ENCODE data around the gene TBP.
A peak's percentile ranks its signal among the peaks of the same experiment; 100 is the strongest.
"Not testable (repeated sequence)": the region's sequence is repeated elsewhere in the genome, so short reads cannot be mapped to it uniquely, and the experiment has no call there.

The TBP gene
- long read RNA-seq, donor 1, partial matches to known transcripts: 18 of 22 reads
- long read RNA-seq, donor 1, other reads (novel, unspliced or antisense): 0 of 22 reads
- long read RNA-seq, donor 2, partial matches to known transcripts: 0 of 2 reads
- long read RNA-seq, donor 2, other reads (novel, unspliced or antisense): 0 of 2 reads
- long read RNA-seq, donor 3, partial matches to known transcripts: 0 of 2 reads
- long read RNA-seq, donor 3, other reads (novel, unspliced or antisense): 0 of 2 reads
- long read RNA-seq, donor 4, partial matches to known transcripts: 12 of 14 reads
- long read RNA-seq, donor 4, other reads (novel, unspliced or antisense): 0 of 14 reads
- long read RNA-seq, donor 5, transcript TBP-201 (8 exons, 1,861 nt): major isoform, 5 of 16 reads
- long read RNA-seq, donor 5, partial matches to known transcripts: 8 of 16 reads
- long read RNA-seq, donor 5, other reads (novel, unspliced or antisense): 0 of 16 reads
- long read RNA-seq, donor 6, partial matches to known transcripts: 10 of 12 reads
- long read RNA-seq, donor 6, other reads (novel, unspliced or antisense): 0 of 12 reads
- long read RNA-seq, donor 7, partial matches to known transcripts: 40 of 43 reads
- long read RNA-seq, donor 7, other reads (novel, unspliced or antisense): 0 of 43 reads
- long read RNA-seq, donor 8, partial matches to known transcripts: 18 of 19 reads
- long read RNA-seq, donor 8, other reads (novel, unspliced or antisense): 0 of 19 reads

DNA sequence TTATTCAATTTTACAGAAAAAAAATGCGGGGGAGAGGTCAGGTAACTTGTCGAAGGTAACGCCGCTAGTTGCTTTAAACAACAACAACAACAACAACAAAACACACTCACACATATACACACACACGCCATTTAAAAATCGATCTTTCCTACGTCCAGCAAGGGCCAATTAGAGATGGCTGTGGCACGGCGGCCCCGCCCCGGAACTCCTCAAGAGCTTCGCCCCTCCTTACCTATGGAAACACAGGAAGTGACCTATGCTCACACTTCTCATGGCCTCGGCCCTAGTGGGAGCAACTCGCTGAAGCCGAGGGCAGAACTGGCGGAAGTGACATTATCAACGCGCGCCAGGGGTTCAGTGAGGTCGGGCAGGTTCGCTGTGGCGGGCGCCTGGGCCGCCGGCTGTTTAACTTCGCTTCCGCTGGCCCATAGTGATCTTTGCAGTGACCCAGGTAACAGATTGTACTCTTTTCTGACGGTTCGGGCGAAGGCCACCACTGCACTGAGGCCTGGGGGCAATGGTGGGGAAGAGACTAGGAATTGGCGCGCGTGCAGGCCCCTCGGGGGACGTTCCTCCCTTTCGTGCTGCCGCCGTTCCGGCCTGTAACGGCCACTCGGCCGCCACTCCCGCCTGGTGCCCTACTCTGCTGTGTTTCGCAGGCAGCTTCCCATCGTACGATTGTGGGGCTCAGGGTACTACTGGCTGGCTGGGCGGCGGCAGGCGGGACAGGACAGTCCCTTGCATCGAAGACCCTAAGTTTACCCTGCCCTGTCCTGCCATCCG lies at the start of gene TBP:
TSS of gene TBP (plus strand) at position 357 of the 783 bp plus-strand sequence. CDS start 2,661 bp downstream, outside the sequence.
- DNase-seq: peak; percentile 91

DNA sequence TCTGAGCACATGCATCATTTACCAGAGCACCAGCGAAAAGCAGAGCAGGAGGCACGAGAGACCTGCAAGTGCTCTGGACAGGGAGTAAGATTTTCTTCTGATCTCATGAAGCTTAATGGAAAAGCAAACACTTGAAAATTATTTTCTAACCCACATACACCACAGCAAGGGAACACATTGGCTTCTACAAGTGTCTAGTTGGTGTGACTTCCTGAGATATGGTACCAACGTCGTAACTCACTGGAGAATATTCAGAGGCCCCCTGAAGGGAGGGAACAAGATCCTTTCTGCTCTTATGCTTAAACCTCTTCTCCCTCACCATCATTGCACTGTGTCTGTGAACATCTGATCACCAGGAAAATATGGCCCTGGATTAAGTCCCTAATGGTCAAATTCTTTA lies 49.7 kb upstream of the TBP start:
- no peak for DNase-seq

DNA sequence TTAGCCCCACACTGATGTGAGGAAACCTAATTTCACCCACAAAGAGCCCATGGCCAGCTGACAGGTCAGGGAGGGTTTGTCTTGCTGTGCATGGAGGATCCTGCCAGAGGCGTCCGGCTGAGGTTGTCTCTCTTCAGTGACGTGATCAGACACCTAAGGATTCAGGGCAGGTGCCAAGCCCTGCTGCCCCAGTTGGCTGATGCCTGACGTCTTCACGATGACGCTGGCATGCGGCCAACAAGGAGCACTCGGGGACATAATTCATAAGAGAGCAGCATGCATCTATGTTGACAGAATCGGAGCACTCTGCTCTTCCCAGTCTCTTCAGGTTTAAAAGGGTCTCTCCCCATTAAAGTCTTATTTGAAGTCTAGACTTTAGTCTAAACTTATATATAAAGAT lies 48.9 kb upstream of the TBP start:
- no peak for DNase-seq

DNA sequence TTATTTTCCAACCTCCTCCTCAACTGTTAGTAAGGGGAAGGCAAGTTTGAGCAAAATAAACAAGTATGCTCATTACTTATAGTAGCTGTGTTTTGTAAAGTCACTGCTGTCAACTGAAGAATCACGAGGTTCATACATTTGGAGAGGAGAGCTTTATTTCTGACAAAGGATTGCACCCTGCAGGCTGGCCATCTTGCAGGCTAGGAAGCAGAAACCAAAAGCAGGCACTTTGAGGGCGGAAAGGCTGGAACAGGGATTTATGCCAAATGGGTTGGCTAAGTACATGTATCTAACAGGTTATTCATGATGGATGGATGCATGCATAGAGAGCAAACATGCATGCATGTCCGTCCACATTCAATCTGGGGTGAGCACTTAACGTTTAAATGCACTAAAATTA lies 47.7 kb upstream of the TBP start:
- no peak for DNase-seq

DNA sequence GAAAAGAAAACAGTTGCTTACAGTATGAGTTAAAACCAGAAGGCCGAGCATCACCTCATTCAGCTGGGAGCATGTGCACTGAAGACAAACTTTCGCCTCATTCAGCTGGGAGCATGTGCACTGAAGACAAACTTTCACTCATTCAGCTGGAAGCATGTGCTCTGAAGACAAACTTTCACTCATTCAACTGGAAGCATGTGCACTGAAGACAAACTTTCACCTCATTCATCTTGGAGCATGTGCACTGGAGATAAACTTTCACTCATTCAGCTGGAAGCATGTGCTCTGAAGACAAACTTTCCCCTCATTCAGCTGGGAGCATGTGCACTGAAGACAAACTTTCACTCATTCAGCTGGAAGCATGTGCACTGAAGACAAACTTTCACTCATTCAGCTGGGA lies 46.4 kb upstream of the TBP start:
- DNase-seq: not testable (repeated sequence)

DNA sequence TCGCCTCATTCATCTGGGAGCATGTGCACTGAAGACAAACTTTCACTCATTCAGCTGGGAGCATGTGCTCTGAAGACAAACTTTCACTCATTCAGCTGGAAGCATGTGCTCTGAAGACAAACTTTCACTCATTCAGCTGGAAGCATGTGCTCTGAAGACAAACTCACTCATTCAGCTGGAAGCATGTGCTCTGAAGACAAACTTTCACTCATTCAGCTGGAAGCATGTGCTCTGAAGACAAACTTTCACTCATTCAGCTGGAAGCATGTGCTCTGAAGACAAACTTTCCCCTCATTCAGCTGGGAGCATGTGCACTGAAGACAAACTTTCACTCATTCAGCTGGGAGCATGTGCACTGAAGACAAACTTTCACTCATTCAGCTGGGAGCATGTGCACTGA lies 45.9 kb upstream of the TBP start:
- DNase-seq: not testable (repeated sequence)

DNA sequence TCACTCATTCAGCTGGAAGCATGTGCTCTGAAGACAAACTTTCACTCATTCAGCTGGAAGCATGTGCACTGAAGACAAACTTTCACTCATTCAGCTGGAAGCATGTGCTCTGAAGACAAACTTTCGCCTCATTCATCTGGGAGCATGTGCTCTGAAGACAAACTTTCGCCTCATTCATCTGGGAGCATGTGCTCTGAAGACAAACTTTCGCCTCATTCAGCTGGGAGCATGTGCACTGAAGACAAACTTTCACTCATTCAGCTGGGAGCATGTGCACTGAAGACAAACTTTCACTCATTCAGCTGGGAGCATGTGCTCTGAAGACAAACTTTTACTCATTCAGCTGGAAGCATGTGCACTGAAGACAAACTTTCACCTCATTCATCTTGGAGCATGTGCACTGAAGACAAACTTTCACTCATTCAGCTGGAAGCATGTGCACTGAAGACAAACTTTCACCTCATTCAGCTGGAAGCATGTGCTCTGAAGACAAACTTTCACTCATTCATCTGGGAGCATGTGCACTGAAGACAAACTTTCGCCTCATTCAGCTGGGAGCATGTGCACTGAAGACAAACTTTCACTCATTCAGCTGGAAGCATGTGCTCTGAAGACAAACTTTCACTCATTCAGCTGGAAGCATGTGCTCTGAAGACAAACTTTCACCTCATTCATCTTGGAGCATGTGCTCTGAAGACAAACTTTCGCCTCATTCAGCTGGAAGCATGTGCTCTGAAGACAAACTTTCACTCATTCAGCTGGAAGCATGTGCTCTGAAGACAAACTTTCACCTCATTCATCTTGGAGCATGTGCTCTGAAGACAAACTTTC lies 45.1 kb upstream of the TBP start:
- DNase-seq: not testable (repeated sequence)

DNA sequence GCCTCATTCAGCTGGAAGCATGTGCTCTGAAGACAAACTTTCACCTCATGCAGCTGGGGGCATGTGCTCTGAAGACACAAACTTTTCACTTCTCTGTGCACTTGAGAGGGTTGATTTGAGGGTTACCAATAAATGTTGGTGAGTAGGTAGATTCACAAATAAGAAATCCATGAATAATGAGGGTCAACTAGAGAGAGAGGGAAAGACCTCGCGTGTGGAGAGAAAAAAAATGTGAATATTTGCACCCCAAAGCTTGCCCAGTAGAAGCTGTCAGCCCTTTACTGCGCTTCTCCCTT lies 44.5 kb upstream of the TBP start:
- no peak for DNase-seq

DNA sequence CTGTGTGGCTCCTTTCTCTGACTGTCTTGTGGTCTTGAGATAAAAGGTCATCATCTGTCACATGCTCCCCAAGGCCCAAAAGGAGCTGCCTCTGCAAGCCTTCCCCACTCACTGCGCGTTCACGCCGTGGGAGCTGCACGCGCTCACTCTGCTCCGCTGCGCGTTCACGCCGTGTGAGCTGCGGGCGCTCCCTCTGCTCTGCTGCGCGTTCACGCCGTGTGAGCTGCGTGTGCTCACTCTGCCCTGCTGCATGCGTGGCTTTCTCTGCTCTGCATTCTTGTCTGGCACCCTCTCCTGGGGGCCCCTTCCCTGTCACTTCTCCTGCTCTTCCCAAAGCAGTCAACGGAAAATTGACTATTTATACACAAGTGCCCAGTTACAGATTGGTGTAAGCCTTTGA lies 43.5 kb upstream of the TBP start:
- no peak for DNase-seq

DNA sequence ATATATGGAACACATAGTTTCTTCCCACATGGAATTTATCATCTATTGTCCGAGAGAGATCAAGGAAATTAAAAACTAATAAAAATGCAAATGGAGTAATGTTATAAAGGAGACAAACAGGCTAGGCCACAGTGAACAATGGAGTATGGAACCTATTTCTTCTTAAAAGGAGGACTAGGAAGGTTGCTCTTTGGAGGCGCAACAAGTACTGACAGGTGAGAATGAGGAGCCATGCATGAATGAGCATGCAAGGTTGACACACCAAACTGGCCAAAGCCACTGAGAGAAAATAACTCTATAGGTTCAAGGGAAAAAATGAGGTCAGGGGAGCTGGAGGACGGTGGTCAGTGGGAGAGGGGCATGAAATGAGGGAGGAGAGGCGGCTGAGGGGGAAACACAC lies 41.9 kb upstream of the TBP start:
- no peak for DNase-seq

DNA sequence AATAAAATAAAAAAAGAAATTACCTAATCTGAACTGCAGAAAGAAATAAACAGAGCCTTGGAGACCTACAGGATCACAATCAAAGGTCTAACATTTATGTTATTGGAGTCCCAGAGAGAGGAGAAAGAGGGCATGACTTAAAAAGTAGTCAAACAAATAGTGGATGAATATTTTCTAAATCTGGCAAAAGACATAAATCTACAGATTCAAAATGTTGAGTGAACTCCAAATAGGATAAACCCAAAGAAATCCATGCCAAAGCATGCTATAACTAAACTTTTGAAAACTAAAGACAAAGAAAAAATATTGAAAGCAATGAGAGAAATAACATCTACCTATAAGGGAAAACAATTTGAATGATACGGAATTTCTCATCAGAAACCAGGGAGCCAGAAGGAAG lies 39.3 kb upstream of the TBP start:
- no peak for DNase-seq

DNA sequence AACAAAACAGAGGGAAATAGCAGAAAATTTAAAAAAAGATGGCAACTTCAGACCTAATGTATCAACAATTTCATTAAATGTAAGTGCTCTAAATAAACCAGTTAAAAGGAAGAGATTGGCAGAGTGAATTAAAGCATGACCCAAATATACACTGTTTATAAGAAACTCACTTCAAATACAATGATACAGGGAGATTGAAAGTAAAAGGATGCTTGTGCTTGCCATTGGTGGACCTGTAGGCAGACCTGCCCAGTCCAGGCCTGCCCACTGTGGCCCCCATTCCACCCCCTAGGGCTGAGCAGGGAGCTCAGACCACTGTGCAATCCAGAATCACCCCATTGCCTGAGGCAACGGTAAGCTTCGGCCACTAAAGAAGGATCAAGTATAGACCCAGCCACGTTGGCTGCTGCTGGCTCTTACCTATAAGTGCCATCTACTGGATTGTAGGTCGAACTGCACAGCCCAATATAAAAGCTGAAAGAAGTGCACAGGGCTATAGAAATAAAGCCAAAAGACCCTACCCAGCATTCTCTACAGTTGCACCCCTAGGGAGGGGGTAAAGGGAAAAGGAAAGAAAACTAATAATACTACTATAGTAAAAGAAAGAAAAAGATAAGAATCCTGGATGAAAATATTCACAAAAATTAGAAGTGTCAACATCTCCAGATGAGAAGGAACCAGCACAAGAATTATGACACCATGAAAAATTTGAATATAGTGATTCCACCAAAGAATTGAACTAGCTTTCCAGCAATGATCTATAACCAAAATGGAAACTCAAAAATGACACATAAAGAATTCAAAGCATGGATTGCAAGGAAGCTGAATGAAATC lies 37.2 kb upstream of the TBP start:
- DNase-seq: no peak

DNA sequence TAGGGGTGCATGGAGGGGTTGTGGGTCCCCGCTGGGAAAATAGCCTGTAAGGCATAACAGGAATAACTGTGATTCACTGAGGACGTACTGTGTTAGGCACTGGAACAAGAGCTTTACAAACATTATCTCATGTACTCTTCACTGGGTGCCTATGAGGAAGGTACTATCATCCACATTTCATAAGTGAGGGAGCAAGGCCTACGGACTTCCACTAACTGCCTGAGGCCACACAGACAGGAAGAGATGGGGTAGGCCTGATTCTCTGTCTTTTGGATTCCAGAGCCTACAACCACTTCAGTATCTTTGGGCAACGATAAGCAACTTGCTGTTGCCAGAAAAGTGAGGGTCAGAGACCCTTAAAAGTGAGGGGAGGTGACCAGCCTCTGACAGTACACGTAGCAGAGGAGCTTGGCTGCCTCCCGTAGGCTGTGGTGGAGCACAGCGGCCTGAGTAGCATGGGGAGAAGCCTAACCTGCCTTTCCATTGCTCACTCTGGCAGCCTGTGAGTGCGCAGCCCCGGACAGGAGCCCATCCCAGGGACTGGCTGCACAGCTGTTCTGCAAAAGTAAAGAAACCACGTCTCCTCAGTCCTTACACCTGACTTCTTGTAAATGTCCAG lies 31.5 kb upstream of the TBP start:
- DNase-seq: no peak

DNA sequence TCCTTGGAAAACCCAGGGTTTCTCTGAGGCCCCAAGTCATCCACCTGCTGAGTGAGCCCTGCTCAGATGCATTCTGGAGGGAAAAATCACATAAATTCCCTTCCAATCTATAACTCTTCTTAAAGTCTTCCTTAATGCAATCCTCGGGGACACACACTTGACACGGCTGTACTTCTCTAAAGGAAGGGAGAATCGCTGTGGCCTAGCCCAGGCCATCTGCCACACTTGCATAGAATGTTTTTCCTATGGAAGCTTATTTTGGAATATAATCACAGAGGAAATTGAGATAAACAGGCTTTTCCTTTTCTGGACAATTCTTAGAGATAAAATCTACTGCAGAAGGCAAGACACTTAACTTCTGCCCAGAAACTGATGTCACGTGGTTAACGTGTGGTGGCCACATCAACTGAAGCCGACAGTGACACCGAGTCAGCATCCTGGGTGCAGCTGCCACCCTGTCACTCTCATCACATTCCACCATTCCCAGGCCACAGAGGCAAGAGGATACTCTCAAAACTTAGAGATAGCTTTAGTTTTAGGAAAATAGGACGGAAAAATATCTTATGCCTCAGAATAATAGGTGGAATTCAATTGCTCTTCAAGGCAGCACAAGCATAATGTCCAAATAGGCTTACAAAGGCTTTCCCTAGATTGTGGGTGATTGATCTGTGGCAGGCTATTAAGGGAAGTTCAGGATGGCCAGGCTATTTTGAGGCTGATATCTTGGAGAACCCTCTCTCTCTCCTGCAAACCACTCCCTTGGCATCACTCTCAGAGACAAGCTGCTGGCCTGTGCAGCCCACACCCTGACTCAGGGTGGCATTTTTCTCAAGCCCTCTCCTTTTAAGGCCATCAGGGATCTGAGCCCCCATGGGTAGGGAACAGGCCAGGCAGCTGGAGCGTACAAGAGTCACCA lies 30.7 kb upstream of the TBP start:
- DNase-seq: no peak

DNA sequence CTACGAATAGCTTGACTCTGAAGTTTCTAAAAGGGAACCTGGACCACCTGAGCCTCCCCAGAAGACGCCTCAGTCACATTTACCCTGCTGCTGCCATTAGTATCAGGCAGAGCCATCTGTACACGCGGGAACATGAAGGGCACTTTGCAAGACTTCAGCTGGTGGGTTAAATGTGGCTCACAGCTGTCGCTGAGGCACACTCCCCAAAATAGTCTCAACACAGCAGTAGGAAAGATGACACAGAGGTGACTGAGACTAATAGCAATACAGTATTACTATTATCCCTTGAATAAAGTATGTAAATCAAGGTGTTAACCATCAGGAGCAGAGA lies 30.0 kb upstream of the TBP start:
- DNase-seq: no peak

DNA sequence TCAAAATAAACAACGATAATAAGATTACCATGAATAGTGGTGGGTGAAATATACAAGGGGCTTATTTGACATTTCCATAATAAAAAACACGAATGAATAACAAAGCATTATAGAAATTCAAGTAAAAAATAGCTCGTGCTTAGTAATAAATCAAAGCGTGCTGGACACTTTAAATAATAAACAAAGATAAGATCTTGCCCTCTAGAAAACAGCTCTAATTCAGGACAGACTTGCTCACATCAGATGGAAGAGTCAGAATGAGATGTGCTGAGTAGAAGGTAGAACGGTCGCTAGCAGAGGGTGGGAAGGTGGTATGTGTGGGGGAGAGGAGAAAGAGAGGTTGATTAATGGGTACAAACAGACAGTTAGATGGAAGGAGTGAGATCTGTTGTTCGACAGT lies 28.4 kb upstream of the TBP start:
- DNase-seq: no peak

DNA sequence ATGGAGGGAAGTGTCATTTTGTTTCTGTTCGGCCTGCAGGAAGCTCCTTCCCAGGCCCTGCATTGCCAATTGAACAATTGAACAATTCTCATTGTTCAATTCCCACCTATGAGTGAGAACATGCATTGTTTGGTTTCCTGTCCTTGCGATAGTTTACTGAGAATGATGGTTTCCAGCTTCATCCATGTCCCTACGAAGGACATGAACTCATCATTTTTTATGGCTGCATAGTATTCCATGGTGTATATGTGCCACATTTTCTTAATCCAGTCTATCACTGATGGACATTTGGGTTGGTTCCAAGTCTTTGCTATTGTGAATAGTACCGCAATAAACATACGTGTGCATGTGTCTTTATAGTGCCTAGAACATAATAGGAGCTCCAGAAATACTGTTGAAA lies 26.2 kb upstream of the TBP start:
- not testable (repeated sequence) for DNase-seq

DNA sequence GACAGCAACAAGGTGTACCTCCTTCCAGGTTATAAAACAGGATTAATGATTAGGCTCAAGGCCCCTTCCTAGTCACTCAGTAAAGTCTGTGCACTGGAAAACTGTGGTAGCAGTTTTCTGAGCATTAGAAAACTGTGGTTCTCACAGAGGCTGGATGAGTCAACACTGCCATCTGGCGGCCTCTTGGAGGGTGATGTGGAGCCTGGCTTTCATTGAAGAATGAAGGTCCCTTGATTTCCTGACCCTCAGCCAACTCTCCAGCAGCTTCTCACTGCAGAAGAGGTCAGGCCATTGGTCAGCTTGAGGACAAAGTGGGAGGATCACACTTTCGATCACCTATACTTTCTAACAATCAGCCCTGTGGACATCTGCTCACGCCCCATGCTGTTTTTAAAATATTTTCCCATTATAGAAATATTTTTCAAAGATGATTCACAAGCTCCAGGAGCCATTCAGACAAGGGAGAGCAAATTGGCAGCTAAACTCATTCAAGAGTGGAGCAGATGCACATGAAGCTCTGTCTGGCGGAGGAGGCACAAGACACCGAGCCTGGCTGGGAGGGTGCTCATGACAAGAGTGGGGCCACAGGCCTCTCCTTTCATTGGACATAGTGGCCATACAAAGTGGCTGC lies 24.2 kb upstream of the TBP start:
- peak; percentile 35 for DNase-seq

DNA sequence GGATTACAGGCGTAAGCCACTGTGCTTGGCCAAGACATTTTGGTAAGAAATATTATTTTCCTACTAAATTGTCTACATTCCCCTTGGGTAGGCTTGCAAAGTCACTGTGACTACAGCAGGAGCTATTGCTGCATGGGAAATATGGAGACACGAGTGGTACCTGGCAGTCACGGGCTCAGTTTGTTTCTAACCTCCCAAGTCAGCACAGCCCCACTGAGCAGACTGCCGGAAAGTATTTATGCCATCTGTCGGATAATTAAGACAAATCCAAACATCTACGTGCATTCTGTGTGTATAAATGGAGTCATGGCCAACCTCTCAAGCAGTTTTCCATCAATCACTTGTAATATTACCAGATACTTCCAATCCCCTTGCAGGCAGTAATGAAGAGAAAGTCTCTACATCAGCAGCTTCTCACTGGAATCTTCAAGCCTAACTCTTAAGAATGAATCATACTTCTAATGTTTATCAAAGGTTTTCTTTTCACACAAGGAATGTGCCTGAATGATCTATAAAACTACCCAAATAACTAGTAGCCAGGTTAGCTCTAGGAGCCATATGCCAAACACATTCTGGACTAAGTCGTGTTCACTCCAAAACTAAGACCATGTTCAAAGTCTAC lies 21.2 kb upstream of the TBP start:
- no peak for DNase-seq

Data from right kidney (tissue), 9 donors.